CD8-positive, alpha-beta memory T cell (primary cell): ENCODE data around the gene GRM2. TPM values are rescaled to one million over a fixed set of nuclear protein-coding genes. Genes with fewer than 3 reads are reported as not detected.

Experiments
- CTCF ChIA-PET: fragments of 350-600 bp; sonication (Branson Sonifier 250); formaldehyde crosslinking; loops from one replicate; lab custom pipeline; 2021; ENCODE audit warnings: antibody characterized with exemption; lab: Charles Lee
- POLR2A ChIA-PET: fragments of 350-600 bp; sonication (Branson Sonifier 250); formaldehyde crosslinking; loops from one replicate; lab custom pipeline; 2021; ENCODE audit warnings: antibody characterized with exemption; lab: Charles Lee
- DNase-seq, 5 donors: peaks; one replicate each; pipeline versions ENCODE4 v3.0.0 to v3.0.0-alpha.2; 2020 to 2022; ENCODE audit warnings: mixed read lengths in 1 of 5
- H3K27ac ChIP-seq: one replicate; pipeline ENCODE4 v1.7.0; 2013; ENCODE audit warnings: low read depth, mild to moderate bottlenecking, low read length, moderate library complexity
- H3K27me3 ChIP-seq: 2 replicates; pipeline ENCODE4 v1.7.0; 2013; ENCODE audit warnings: low read length, mild to moderate bottlenecking; ENCODE audit not compliant: insufficient read depth, poor library complexity, severe bottlenecking
- H3K36me3 ChIP-seq: 2 replicates; pipeline ENCODE4 v1.7.0; 2013; ENCODE audit warnings: mild to moderate bottlenecking, low read length, moderate library complexity; ENCODE audit not compliant: insufficient read depth
- H3K4me1 ChIP-seq: 2 replicates; pipeline ENCODE4 v1.7.0; 2013; ENCODE audit warnings: mild to moderate bottlenecking, low read length, moderate library complexity; ENCODE audit not compliant: insufficient read depth
- H3K4me3 ChIP-seq: 2 replicates; pipeline ENCODE4 v1.7.0; 2013; ENCODE audit warnings: mild to moderate bottlenecking, low read length
- H3K9me3 ChIP-seq: 2 replicates; pipeline ENCODE4 v1.7.0; 2013; ENCODE audit warnings: mild to moderate bottlenecking, low read length
- H3K27ac Mint-ChIP-seq, 8 donors: one replicate each; pipeline ENCODE4 v1.8.0; 2020 to 2021; ENCODE audit warnings: mixed read lengths in 8 of 8, mild to moderate bottlenecking in 6 of 8, inconsistent platforms in 3 of 8, moderate library complexity in 3 of 8
- H3K27me3 Mint-ChIP-seq, 2 donors: one replicate each; pipeline ENCODE4 v1.8.0; 2020 to 2021; ENCODE audit warnings: mixed read lengths in 2 of 2, mild to moderate bottlenecking in 1 of 2, moderate library complexity in 1 of 2
- H3K36me3 Mint-ChIP-seq, 3 donors: one replicate each; pipeline ENCODE4 v1.8.0; 2020 to 2021; ENCODE audit warnings: mixed read lengths in 3 of 3, inconsistent platforms in 1 of 3, mild to moderate bottlenecking in 1 of 3
- H3K4me1 Mint-ChIP-seq, 3 donors: one replicate each; pipeline ENCODE4 v1.8.0; 2020 to 2021; ENCODE audit warnings: mixed read lengths in 3 of 3, inconsistent platforms in 1 of 3, mild to moderate bottlenecking in 1 of 3
- H3K4me3 Mint-ChIP-seq, 7 donors: one replicate each; pipeline ENCODE4 v1.8.0; 2020 to 2021; ENCODE audit warnings: mixed read lengths in 7 of 7, mild to moderate bottlenecking in 6 of 7, moderate library complexity in 4 of 7, inconsistent platforms in 2 of 7
- H3K9me3 Mint-ChIP-seq, 5 donors: one replicate each; pipeline ENCODE4 v1.8.0; 2020 to 2022; ENCODE audit warnings: mixed read lengths in 5 of 5, mild to moderate bottlenecking in 3 of 5, moderate library complexity in 2 of 5, inconsistent platforms in 1 of 5
- polyA plus RNA-seq: library from polyadenylated mRNA; unstranded; fragments of 300-500 nt; fragmentation: Illumina TruSeq; gene quantifications from one replicate; pipeline ENCODE4 v1.2.3, GENCODE V29; 2021
- total RNA-seq, 2 experiments: library from RNA; stranded (reverse); gene quantifications; one replicate each; pipeline ENCODE4 v1.2.3, GENCODE V29; 2021

Gene GRM2
- total and polyA plus RNA-seq, 3 experiments from 2014 or later, result 0.10 to 0.62 (median 0.59) TPM

DNA sequence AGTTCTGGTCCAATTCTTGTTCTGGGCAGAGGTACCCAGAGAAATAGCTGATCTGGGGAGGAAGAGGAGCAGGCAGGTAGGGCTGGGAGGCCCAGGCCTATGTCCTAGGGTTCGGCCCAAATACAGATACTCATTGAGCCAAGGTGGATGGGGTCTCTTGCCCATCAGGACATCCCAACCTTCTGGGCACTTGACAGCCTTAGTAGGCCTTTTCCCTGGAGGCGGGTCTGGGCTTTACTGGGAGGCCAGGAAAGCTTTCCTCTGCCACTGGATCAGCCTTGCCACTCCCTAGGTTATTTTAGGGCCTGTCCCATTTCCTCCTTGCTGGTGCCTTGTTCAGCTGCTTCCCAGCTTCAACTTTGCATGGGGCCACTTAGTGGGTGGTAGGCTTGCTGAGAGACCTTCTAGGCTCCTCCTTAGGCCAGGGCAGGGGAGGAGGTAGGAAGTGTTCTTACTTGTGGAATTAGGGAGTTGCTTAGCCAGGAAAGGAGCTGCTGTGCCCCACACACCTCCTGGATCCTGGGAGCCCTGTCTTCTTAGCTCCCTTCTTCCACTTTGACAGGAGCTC, 26.1 kb upstream of the GRM2 start:
- peaks cover 0 to 1% of the 10 kb centered on the region in 2 donors for H3K27me3 Mint-ChIP-seq
- Histone ChIP-seq H3K4me3 (peak overlapping the region; percentile 47), H3K36me3 (peaks cover 20% of the 10 kb centered on the region), H3K27ac (no peak overlapping the region), H3K9me3 (no peaks in the 10 kb centered on the region), H3K27me3 (no peaks in the 10 kb centered on the region), H3K4me1 (peaks cover 97% of the 10 kb centered on the region)
- H3K9me3 Mint-ChIP-seq, result no peaks in the 10 kb centered on the region
- CTCF ChIA-PET, result interaction anchor here (1.0 to 14.8 kb wide), 14 partner anchors 10 to 1065 kb away, joined by 3 to 210 read pairs (median 6); partner anchors contain the start of genes DCAF1, RAD54L2 and TEX264
- peak in 1 of 5 donors; percentile 36 for DNase-seq
- peak overlapping the region; percentile 67 to 81 (median 76) for H3K4me3 Mint-ChIP-seq
- H3K36me3 Mint-ChIP-seq, result peaks cover 8 to 54% (median 8%) of the 10 kb centered on the region in 3 donors
- POLR2A ChIA-PET, result interaction anchor here (0.5 to 4.3 kb wide), 6 partner anchors 8 to 295 kb away, joined by 3 to 89 read pairs (median 8); partner anchors contain the start of gene DCAF1
- peak overlapping the region in 7 of 8 donors; percentile 59 to 91 (median 86) for H3K27ac Mint-ChIP-seq
- H3K4me1 Mint-ChIP-seq, result peaks cover 68 to 97% (median 96%) of the 10 kb centered on the region in 3 donors

DNA sequence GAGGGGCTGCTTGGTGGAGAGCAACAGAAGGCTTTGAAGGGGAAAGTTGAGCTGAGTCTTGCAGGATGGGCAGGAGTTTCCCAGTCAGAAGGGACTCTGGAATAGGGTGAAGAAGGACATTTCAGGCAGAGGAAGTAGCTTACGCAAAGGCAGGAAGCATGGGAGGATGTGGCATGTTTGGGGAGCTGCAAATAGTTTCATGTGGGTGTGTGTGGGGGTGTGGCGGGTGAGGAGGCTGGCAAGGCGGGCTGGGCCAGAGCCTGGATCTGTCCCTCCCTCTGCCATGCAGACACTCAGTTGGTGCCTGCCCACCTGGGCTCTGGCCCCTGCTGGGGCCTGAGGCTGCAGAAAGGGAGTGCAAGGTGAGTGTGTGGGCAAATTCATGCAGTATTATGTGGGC, 25.4 kb upstream of the GRM2 start:
- CTCF ChIA-PET, result interaction anchor here (0.6 to 14.8 kb wide), 18 partner anchors 10 to 1065 kb away, joined by 3 to 210 read pairs (median 6); partner anchors contain the start of genes DCAF1, RAD54L2 and TEX264

DNA sequence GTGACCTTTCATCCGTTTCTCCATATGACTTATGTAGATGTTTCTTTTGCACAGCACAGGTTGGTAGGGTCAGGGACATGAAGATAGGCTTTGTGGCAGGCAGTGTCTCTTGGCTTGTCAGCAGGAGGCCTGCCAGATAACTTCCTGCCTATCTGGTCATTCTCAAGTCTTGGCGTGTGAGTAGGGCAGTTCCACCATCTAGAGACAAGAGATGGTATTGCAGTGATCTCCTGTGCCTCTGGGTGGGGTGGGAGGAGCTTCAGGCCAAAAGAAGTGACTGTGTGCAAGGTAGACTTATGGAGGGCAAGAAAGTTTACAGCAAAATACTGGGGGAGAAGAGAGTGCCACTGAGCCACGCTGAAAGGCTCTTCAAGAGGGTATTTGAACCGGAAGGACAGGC, 24.8 kb upstream of the GRM2 start:
- DNase-seq, result peak; percentile 49 to 82 (median 81)
- CTCF ChIA-PET, result interaction anchor here (0.6 to 14.8 kb wide), 27 partner anchors 9 to 1112 kb away, joined by 3 to 210 read pairs (median 4); partner anchors contain the start of genes DCAF1, HEMK1, MANF and RAD54L2
- Histone ChIP-seq H3K9me3 (no peaks in the 10 kb centered on the region), H3K27ac (peak overlapping the region; percentile 5), H3K27me3 (no peaks in the 10 kb centered on the region), H3K4me1 (peaks cover 98% of the 10 kb centered on the region), H3K36me3 (peaks cover 12% of the 10 kb centered on the region), H3K4me3 (peak overlapping the region; percentile 47)
- Mint-ChIP-seq H3K27me3 (peaks cover 0 to 1% of the 10 kb centered on the region in 2 donors), H3K9me3 (no peaks in the 10 kb centered on the region), H3K27ac (peak overlapping the region; percentile 59 to 91 (median 85)), H3K36me3 (peaks cover 6 to 55% (median 14%) of the 10 kb centered on the region in 3 donors), H3K4me1 (peaks cover 73 to 99% (median 97%) of the 10 kb centered on the region in 3 donors), H3K4me3 (peak overlapping the region; percentile 13 to 81 (median 71))
- POLR2A ChIA-PET, result interaction anchor here (0.5 to 4.3 kb wide), 4 partner anchors 10 to 296 kb away, joined by 3 to 89 read pairs (median 16); partner anchors contain the start of gene DCAF1

More for the DNA sequence above, 25.4 kb upstream of the GRM2 start:
- POLR2A ChIA-PET, result interaction anchor here (0.5 to 4.3 kb wide), 6 partner anchors 9 to 295 kb away, joined by 3 to 89 read pairs (median 6); partner anchors contain the start of gene DCAF1
- Mint-ChIP-seq H3K9me3 (no peaks in the 10 kb centered on the region), H3K27me3 (peaks cover 0 to 1% of the 10 kb centered on the region in 2 donors), H3K4me3 (peak overlapping the region; percentile 67 to 81 (median 76)), H3K27ac (peak overlapping the region; percentile 59 to 91 (median 85)), H3K4me1 (peaks cover 69 to 97% (median 96%) of the 10 kb centered on the region in 3 donors), H3K36me3 (peaks cover 5 to 55% (median 14%) of the 10 kb centered on the region in 3 donors)
- no peaks in the 10 kb centered on the region for H3K9me3 ChIP-seq
- no peaks in the 10 kb centered on the region for H3K27me3 ChIP-seq
- peak overlapping the region; percentile 5 for H3K27ac ChIP-seq
- H3K4me3 ChIP-seq, result peak overlapping the region; percentile 47
- H3K36me3 ChIP-seq, result peaks cover 17% of the 10 kb centered on the region
- H3K4me1 ChIP-seq, result peaks cover 97% of the 10 kb centered on the region
- peak; percentile 32 to 74 (median 56) for DNase-seq

DNA sequence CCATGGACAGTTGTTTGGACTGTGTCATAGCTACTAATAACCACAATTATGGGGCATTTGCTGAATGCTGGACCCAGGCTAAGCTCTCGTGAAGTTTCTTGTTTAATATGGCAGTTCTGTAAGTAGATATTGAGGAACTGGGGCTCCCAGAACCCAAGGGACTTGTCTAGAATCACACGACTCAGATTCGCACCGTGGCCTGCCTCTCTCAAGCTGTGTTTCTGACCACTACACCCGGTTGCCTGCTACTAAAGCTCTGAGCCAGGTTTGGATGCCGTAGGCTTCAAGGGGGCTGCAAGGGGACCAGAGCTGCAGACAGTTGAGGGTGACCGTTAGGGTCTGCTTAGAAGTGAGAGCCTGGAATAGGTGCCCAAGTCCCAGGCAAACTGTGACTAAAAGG, 24.3 kb upstream of the GRM2 start:
- Histone ChIP-seq H3K9me3 (no peaks in the 10 kb centered on the region), H3K27me3 (no peaks in the 10 kb centered on the region), H3K27ac (no peak overlapping the region), H3K36me3 (peaks cover 12% of the 10 kb centered on the region), H3K4me3 (peak overlapping the region; percentile 10), H3K4me1 (peaks cover 99% of the 10 kb centered on the region)
- no peaks in the 10 kb centered on the region for H3K9me3 Mint-ChIP-seq
- peak overlapping the region in 3 of 7 donors; percentile 13 to 81 (median 79) for H3K4me3 Mint-ChIP-seq
- ChIA-PET CTCF (interaction anchor here (0.6 to 14.8 kb wide), 24 partner anchors 9 to 1113 kb away, joined by 3 to 210 read pairs (median 4); partner anchors contain the start of genes DCAF1, HEMK1, MANF and RAD54L2), POLR2A (interaction anchor here (1.5 to 4.3 kb wide), 3 partner anchors 10 to 296 kb away, joined by 3 to 89 read pairs (median 26); partner anchors contain the start of gene DCAF1)
- H3K27me3 Mint-ChIP-seq, result peaks cover 0 to 1% of the 10 kb centered on the region in 2 donors
- H3K4me1 Mint-ChIP-seq, result peaks cover 76 to 100% (median 99%) of the 10 kb centered on the region in 3 donors
- no peak for DNase-seq
- peaks cover 6 to 57% (median 14%) of the 10 kb centered on the region in 3 donors for H3K36me3 Mint-ChIP-seq
- peak overlapping the region in 6 of 8 donors; percentile 51 to 91 (median 81) for H3K27ac Mint-ChIP-seq

DNA sequence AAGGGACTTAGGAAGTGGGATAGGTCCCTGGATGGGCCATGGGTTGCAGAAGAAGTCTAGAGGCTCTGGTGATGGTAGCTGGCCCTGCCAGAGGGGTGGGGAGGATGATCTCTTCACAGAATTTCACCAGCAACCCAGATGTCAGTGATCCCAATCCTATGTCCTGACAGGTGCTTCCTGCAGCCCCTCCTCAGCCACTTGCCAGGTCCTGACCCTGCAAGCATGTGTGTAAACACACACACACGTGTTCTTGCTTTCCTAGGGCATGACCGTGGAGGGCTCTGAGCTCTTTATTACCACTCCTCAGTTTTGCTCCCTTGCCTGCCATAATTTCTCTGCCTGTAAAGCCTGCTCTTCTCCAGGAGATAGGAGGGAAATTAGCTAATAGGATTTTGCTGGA, 23.3 kb upstream of the GRM2 start:
- H3K27ac Mint-ChIP-seq, result peak overlapping the region in 4 of 8 donors; percentile 45 to 98 (median 76)
- H3K36me3 Mint-ChIP-seq, result peaks cover 7 to 60% (median 17%) of the 10 kb centered on the region in 3 donors
- H3K4me1 ChIP-seq, result peaks cover 99% of the 10 kb centered on the region

DNA sequence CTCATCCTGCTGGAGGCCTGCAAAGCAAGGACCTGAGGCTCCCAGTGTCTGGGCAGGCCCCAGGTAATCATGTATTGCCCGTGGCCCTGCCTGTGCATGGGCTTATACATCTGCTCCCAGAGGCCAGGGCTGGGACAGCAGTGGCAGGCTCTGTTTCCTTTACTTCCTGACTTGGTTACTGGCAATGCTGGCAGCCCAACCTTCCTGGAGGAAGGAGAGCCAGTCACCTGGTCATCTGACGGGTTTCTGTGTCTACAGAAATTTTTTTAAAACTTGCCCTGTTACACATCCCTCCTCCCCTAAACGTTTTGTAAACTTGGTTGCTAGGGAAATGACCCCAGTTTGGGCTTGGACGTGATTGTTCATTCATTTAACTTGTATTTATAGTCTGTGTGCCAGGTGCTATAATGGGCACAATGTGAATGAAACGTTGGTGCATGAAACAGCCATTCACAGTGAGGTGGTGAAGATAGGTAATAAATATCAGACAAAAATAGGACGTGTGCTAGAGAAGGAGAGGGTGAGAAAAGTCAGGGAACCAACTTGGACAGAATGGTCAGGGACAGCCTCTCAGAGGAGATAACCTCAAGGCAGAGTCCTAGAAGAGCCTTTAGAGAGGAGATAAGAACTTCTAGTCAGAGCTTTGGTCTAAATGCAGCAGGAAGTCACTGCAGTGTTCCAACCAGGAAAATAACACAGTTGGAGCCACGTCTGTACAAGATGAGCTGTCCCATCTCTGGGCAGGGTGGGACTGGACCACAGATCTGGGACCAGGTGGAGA, 21.7 kb upstream of the GRM2 start:
- Histone ChIP-seq H3K9me3 (no peaks in the 10 kb centered on the region), H3K27me3 (no peaks in the 10 kb centered on the region), H3K27ac (peak overlapping the region; percentile 6), H3K36me3 (peaks cover 21% of the 10 kb centered on the region), H3K4me1 (peaks cover 96% of the 10 kb centered on the region), H3K4me3 (peak overlapping the region; percentile 70)
- Mint-ChIP-seq H3K4me1 (peaks cover 74 to 92% (median 91%) of the 10 kb centered on the region in 3 donors), H3K36me3 (peaks cover 12 to 63% (median 18%) of the 10 kb centered on the region in 3 donors), H3K27ac (peak overlapping the region; percentile 93 to 99 (median 97)), H3K27me3 (peaks cover 0 to 1% of the 10 kb centered on the region in 2 donors), H3K9me3 (no peaks in the 10 kb centered on the region), H3K4me3 (peak overlapping the region; percentile 27 to 91 (median 79))
- ChIA-PET POLR2A (interaction anchor here (0.6 to 2.2 kb wide), 3 partner anchors 14 to 186 kb away, joined by 3 to 14 read pairs (median 13); partner anchors contain the start of genes DCAF1 and TEX264), CTCF (interaction anchor here (1.1 to 14.8 kb wide), 3 partner anchors 15 to 296 kb away, joined by 4 to 210 read pairs (median 188); partner anchors contain the start of genes DCAF1 and TEX264)
- DNase-seq, result no peak

More for the DNA sequence above, 23.3 kb upstream of the GRM2 start:
- ChIA-PET POLR2A (interaction anchor here (0.8 to 4.3 kb wide), 2 partner anchors 11 to 183 kb away, joined by 7 to 26 read pairs; partner anchors contain the start of gene DCAF1), CTCF (interaction anchor here (10.5 to 14.8 kb wide), 2 partner anchors 14 to 182 kb away, joined by 188 to 210 read pairs; partner anchors contain the start of genes DCAF1 and TEX264)
- Mint-ChIP-seq H3K27me3 (peaks cover 0 to 1% of the 10 kb centered on the region in 2 donors), H3K4me3 (no peak overlapping the region), H3K9me3 (no peaks in the 10 kb centered on the region), H3K4me1 (peaks cover 76 to 100% (median 99%) of the 10 kb centered on the region in 3 donors)
- Histone ChIP-seq H3K27me3 (no peaks in the 10 kb centered on the region), H3K36me3 (peaks cover 21% of the 10 kb centered on the region), H3K9me3 (no peaks in the 10 kb centered on the region), H3K4me3 (no peak overlapping the region), H3K27ac (no peak overlapping the region)
- DNase-seq, result peak in 1 of 5 donors; percentile 24
